ENCODE results near the gene NCAPD2.

GRCh38 chr12:6551063-6551461 is 57.2 kb downstream of the NCAPD2 start:
- TF ChIP-seq CTCF (IDR thresholded peaks at IDR 0.05) = no peak
- TF ChIP-seq EZH2 (IDR thresholded peaks at IDR 0.05; ENCODE audit: borderline replicate concordance, insufficient read depth, low read depth, low read length, poor library complexity, severe bottlenecking) = no peak

All from B cell (primary cell).